Esophagus squamous epithelium (tissue), 4 donors: Measurements from ENCODE around the gene CCDC187.

Experiments used
- CTCF ChIP-seq, 6 experiments: fragments of 450-650 bp in 4 of 6; fragments of 200-600 bp in 2 of 6; sonication (generic) in 2 of 6; IDR thresholded peaks; one replicate each; pipeline ENCODE4 v1.5.1; 2016 to 2019; ENCODE audit warnings: antibody characterized with exemption in 6 of 6, mild to moderate bottlenecking in 4 of 6, moderate library complexity in 4 of 6
- POLR2A ChIP-seq, 4 donors: fragments of 450-650 bp; IDR thresholded peaks; one replicate each; pipeline ENCODE4 v1.6.1; 2017; ENCODE audit warnings: antibody characterized with exemption in 4 of 4, mild to moderate bottlenecking in 4 of 4, moderate library complexity in 3 of 4

- no peak for TF ChIP-seq POLR2A (IDR thresholded peaks at IDR 0.05)
- TF ChIP-seq CTCF (IDR thresholded peaks at IDR 0.05), result no peak
Observed at GRCh38 chr9:136233868-136234267, 70.0 kb downstream of the CCDC187 start.
